Thoracic aorta (tissue), 2 donors: ENCODE results near the gene PRKAG1. TPM values are rescaled to one million over a fixed set of nuclear protein-coding genes. Genes with fewer than 3 reads are reported as not detected.

Source experiments
- ATAC-seq: fragments of 150-250 bp; one replicate; pipeline ENCODE4 v1.8.0; 2017; ENCODE audit warnings: low read depth; ENCODE audit not compliant: insufficient number of reproducible peaks, low FRiP score
- DNase-seq: peaks from one replicate; pipeline ENCODE4 v3.0.0-alpha.2; 2020; ENCODE audit warnings: low spot score
- H3K27ac ChIP-seq, 2 donors: fragments of 200-600 bp; sonication (generic); 1 replicate in 1 of 2; 2 replicates in 1 of 2; pipeline ENCODE4 v1.5.1; 2016; ENCODE audit warnings: mild to moderate bottlenecking in 2 of 2, moderate library complexity in 2 of 2
- H3K27me3 ChIP-seq: fragments of 200-600 bp; sonication (generic); replicated peaks from 2 replicates; pipeline ENCODE4 v1.6.0; 2016; ENCODE audit warnings: mild to moderate bottlenecking; ENCODE audit not compliant: insufficient read depth
- H3K36me3 ChIP-seq: fragments of 200-600 bp; sonication (generic); one replicate; pipeline ENCODE4 v1.5.1; 2016
- H3K4me1 ChIP-seq, 2 donors: fragments of 200-600 bp; sonication (generic); 1 replicate in 1 of 2; 2 replicates in 1 of 2; pipeline versions ENCODE4 v1.5.1 to v1.6.0; 2016; ENCODE audit warnings: low read depth in 2 of 2, mild to moderate bottlenecking in 1 of 2; ENCODE audit not compliant: control insufficient read depth in 1 of 2
- H3K4me3 ChIP-seq: fragments of 200-600 bp; sonication (generic); 2 replicates; pipeline ENCODE4 v1.5.1; 2016; ENCODE audit warnings: mild to moderate bottlenecking
- H3K9me3 ChIP-seq: fragments of 200-600 bp; sonication (generic); 2 replicates; pipeline ENCODE4 v1.5.1; 2016
- total RNA-seq, 2 donors: library from RNA; depleted of rRNA; stranded (reverse); fragments of >200 nt; gene quantifications; one replicate each; pipeline versions ENCODE4 v1.1.0 to v1.2.3, GENCODE V29; 2016
- TF ChIP-seq, protein P1 (sequence below): fragments of 200-600 bp; sonication (generic); IDR thresholded peaks from one replicate; pipeline ENCODE4 v1.5.1; 2019; ENCODE audit warnings: antibody characterized with exemption

PRKAG1 gene
- total RNA-seq, 2 donors from 2014 or later: 53.2 to 68.1 TPM

DNA sequence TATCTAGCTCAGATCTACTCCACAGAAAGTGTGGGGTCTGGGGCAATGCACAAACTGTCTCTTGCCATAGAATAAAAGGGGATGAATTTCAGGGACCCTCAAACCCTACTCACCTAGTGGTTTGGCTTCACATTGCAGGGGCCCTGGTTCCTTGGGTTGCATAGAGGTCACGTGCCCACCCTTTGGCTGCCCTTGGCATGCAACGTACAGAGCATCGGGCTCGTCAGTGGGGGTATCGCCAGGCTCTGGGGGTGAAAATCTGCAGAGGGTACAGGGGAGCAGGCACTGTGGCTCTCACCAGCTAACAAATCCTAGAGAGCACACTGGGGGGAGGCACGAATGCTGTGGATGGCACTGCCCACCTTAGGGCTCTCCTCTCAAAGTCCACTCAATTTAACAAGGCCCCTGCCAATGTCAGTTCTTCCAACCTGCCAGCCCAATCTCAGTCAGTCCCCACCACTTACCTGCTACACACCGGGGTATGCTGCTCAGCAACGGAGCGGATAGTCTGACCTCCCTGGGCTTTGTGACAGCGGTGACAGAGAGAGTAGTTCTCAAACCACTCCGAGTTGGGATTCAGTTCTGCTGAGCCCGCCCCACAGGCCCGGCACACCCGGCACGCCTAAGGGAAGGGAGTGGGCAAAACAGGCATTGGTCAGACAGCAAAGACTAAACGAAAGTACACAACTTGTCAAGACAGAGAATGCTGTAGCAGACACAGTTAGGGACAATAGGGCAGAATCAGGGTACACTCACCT lies 34.1 kb upstream of the PRKAG1 start:
- DNase-seq (no peak), ATAC-seq (no peak)
- Histone ChIP-seq H3K36me3 (peaks cover 63% of the 10 kb centered on the region), H3K4me1 (peaks cover 22 to 32% of the 10 kb centered on the region in 2 donors), H3K27ac (no peak overlapping the region), H3K9me3 (no peaks in the 10 kb centered on the region), H3K27me3 (no peaks in the 10 kb centered on the region), H3K4me3 (no peak overlapping the region)
- TF ChIP-seq, protein P1, sequence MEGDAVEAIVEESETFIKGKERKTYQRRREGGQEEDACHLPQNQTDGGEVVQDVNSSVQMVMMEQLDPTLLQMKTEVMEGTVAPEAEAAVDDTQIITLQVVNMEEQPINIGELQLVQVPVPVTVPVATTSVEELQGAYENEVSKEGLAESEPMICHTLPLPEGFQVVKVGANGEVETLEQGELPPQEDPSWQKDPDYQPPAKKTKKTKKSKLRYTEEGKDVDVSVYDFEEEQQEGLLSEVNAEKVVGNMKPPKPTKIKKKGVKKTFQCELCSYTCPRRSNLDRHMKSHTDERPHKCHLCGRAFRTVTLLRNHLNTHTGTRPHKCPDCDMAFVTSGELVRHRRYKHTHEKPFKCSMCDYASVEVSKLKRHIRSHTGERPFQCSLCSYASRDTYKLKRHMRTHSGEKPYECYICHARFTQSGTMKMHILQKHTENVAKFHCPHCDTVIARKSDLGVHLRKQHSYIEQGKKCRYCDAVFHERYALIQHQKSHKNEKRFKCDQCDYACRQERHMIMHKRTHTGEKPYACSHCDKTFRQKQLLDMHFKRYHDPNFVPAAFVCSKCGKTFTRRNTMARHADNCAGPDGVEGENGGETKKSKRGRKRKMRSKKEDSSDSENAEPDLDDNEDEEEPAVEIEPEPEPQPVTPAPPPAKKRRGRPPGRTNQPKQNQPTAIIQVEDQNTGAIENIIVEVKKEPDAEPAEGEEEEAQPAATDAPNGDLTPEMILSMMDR: no peak

DNA sequence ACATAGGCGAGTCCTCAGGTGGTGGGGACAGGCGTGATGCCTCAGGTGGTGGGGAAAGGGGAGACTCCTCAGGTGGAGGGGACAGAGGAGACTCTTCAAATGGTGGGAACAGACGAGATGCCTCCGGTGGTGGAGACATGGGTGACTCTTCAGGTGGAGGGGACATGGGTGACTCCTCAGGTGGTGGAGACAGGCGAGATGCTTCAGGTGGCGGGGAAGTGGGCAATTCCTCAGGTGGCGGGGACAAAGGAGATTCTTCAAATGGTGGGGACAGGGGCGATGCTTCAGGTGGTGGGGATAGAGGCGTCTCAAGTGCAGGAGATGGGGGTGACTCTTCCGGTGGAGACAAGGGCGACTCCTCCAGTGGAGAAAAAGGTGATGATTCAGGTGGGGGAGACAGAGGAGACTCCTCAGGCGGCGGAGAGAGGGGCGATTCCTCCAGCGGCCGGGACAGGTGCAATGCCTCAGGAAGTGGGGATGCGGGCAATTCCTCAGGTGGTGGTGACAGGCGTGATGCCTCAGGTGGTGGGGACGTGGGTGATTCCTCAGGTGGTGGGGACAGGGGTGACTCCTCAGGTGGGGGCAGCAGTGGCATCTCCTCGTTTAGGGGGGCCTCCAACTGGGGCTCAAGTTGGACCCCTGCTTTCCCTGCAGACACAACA lies 33.3 kb upstream of the PRKAG1 start:
- DNase-seq: no peak
- Histone ChIP-seq H3K4me3 (no peak overlapping the region), H3K9me3 (no peaks in the 10 kb centered on the region), H3K36me3 (peaks cover 68% of the 10 kb centered on the region), H3K4me1 (peaks cover 15 to 25% of the 10 kb centered on the region in 2 donors), H3K27me3 (no peaks in the 10 kb centered on the region), H3K27ac (no peak overlapping the region)
- no peak for ATAC-seq
- TF ChIP-seq, protein P1: no peak

DNA sequence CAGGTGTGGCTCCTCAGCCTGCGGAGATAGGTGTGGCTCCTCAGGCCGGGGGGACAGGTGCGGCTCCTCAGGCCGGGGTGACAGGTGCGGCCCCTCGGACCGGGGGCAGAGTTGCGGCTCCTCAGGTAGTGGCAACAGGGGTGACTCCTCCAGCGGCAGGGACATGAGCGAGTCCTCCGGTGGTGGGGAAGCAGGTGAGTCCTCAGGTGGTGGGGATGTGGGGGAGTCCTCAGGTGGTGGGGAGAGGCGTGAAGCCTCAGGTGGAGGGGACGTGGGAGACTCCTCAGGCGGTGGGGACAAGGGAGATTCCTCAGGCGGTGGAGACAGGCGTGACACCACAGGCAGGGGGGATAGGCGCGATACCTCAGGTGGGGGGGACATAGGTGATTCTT lies 32.8 kb upstream of the PRKAG1 start:
- Histone ChIP-seq H3K27me3 (no peaks in the 10 kb centered on the region), H3K36me3 (peaks cover 73% of the 10 kb centered on the region), H3K4me1 (peaks cover 11 to 19% of the 10 kb centered on the region in 2 donors), H3K4me3 (no peak overlapping the region), H3K9me3 (no peaks in the 10 kb centered on the region), H3K27ac (no peak overlapping the region)
- TF ChIP-seq, protein P1: no peak
- DNase-seq (no peak), ATAC-seq (no peak)

DNA sequence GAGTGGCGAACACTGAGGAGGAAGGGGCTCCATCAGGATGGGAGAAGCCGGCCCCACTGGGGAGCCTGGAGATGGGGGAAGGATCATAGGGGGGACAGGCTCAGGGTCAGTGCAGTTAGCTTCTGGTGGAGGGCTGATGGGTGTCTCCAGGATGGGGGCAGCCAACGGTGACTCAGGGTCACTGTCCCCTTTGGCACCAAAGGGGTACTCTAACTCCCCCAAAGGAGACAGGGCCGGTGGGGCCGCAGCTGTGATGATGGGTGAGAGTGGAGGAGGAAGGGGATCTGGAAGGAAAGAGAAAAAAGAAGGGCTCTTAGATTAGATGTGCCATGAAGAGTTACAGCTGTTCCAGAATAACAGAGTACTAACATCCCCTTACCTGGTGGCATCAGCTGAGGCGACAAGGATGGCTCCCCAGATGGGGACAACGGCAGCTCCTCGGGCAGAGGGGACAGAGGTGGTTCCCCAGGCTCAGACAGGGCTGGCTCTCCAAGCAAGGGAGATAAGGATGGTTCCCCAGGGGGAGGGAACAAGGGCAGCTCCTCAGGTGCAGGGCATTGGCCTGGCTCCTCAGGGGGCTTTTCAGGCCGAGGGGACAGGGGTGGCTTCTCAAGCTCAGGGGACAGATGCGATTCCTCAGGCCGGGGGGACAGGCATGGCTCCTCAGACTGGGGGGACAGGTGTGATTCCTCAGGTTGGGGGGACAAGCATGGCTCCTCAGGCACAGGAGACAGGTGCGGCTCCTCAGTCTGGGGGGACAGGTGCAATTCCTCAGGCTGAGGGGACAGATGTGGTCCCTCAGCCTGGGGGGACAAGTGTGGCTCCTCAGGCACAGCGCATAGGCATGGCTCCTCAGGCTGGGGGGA lies 32.2 kb upstream of the PRKAG1 start:
- DNase-seq (no peak), ATAC-seq (no peak)
- Histone ChIP-seq H3K27ac (no peak overlapping the region), H3K4me1 (peaks cover 7 to 13% of the 10 kb centered on the region in 2 donors), H3K4me3 (no peak overlapping the region), H3K36me3 (peaks cover 80% of the 10 kb centered on the region), H3K27me3 (no peaks in the 10 kb centered on the region), H3K9me3 (no peaks in the 10 kb centered on the region)
- TF ChIP-seq, protein P1: no peak
